Right cardiac atrium (tissue), 5 donors: Measurements from ENCODE around the gene TRAPPC4. TPM values are rescaled to one million over a fixed set of nuclear protein-coding genes. Genes with fewer than 3 reads are reported as not detected.
"Not testable (repeated sequence)": the region's sequence is repeated elsewhere in the genome, so short reads cannot be mapped to it uniquely, and the experiment has no call there.

Experiments
- ATAC-seq, 2 donors: fragments of 200-7000 bp; cut with Tn5 transposase; one replicate each; pipeline versions ENCODE4 v1.8.0 to v1.9.1; 2020; ENCODE audit warnings: moderate library complexity in 2 of 2, mild to moderate bottlenecking in 1 of 2
- DNase-seq, 3 donors: peaks; one replicate each; pipeline ENCODE4 v3.0.0-alpha.2; 2020
- H3K27ac ChIP-seq: one replicate; pipeline ENCODE4 v1.5.1; 2013; ENCODE audit warnings: mild to moderate bottlenecking, low read length, control low read depth, moderate library complexity
- H3K27me3 ChIP-seq: one replicate; pipeline ENCODE4 v1.6.1; 2013; ENCODE audit not compliant: control insufficient read depth, insufficient read depth
- H3K4me1 ChIP-seq: one replicate; pipeline ENCODE4 v1.6.1; 2013; ENCODE audit warnings: low read length; ENCODE audit not compliant: control insufficient read depth, insufficient read depth
- H3K4me3 ChIP-seq: one replicate; pipeline ENCODE4 v1.5.1; 2013; ENCODE audit warnings: low read length, control low read depth
- H3K9me3 ChIP-seq: one replicate; pipeline ENCODE4 v1.6.1; 2013; ENCODE audit warnings: low read length; ENCODE audit not compliant: control insufficient read depth
- WGBS: extraction: QIAGEN DNeasy Blood & Tissue Kit; methylation state at CpG from one replicate; pipeline ENCODE4 v1.1.7; 2013; 5-methylcytosine and 5-hydroxymethylcytosine counted together
- intact Hi-C, 4 donors: fragments of 100-400 bp; cut with DNase I; formaldehyde crosslinking; loops; one replicate each; pipeline versions ENCODE4 v1.11.0 to v1.14.0; 2022 to 2023
- polyA plus RNA-seq: library from polyadenylated mRNA; stranded (reverse); fragments of 200-250 nt; gene quantifications from one replicate; pipeline ENCODE4 v1.2.3, GENCODE V29; 2013
- total RNA-seq, 4 donors: library from RNA; stranded (reverse); fragmentation: NEBNext Ultra II Directional; extraction: Animal tissue kit (Norgen Biotek cat#: 25700); gene quantifications; one replicate each; pipeline ENCODE4 v1.2.1, GENCODE V29; 2021
- donor health status: healthy with polysubstance abuse.
- donor health status: DM: no; HTN: yes; CAD: no.
- donor health status: DM: no; HTN: no; CAD: no.
- donor health status: DM: no; HTN: yes; CAD: no; lungs with severe emphysema.
- donor health status: DM: yes; HTN: yes; CAD: no.

The TRAPPC4 gene
- total and polyA plus RNA-seq, 5 donors = 31.4 to 44.6 (median 36.2) TPM

- 94% methylated on average over 23 of the region's 23 CpGs for WGBS
- intact Hi-C loops = no loop called here
- ATAC-seq (no peak), DNase-seq (no peak)
- H3K27ac ChIP-seq = no peak overlapping the region
- H3K27me3 ChIP-seq = no peaks in the 10 kb centered on the region
- H3K4me1 ChIP-seq = peaks cover 3% of the 10 kb centered on the region
- no peaks in the 10 kb centered on the region for H3K9me3 ChIP-seq
- no peak overlapping the region for H3K4me3 ChIP-seq
These were observed 33.7 kb downstream of the TRAPPC4 start for GRCh38 chr11:119052163-119052814.

- WGBS = 96% methylated on average over 10 of the region's 10 CpGs
- DNase-seq (no peak), ATAC-seq (no peak)
- Histone ChIP-seq H3K4me1 (peaks cover 5% of the 10 kb centered on the region), H3K4me3 (no peak overlapping the region), H3K27me3 (no peaks in the 10 kb centered on the region), H3K9me3 (no peaks in the 10 kb centered on the region), H3K27ac (no peak overlapping the region)
- intact Hi-C loops = no loop called here
These were observed 35.9 kb downstream of the TRAPPC4 start for GRCh38 chr11:119054418-119054817.

GRCh38 chr11:119055901-119056300 is 37.3 kb downstream of the TRAPPC4 start:
- peak in 1 of 3 donors; percentile 20 for DNase-seq
- intact Hi-C loops = no loop called here
- peaks cover 5% of the 10 kb centered on the region for H3K4me1 ChIP-seq
- ATAC-seq = no peak
- H3K4me3 ChIP-seq = peak overlapping the region; percentile 71
- H3K9me3 ChIP-seq = no peaks in the 10 kb centered on the region
- 47% methylated on average over 6 of the region's 6 CpGs for WGBS
- H3K27me3 ChIP-seq = no peaks in the 10 kb centered on the region
- no peak overlapping the region for H3K27ac ChIP-seq

- DNase-seq = peak in 1 of 3 donors; percentile 62
- peaks cover 5% of the 10 kb centered on the region for H3K4me1 ChIP-seq
- intact Hi-C loops = no loop called here
- peak; percentile 3 to 61 for ATAC-seq
- peak overlapping the region; percentile 71 for H3K4me3 ChIP-seq
- H3K9me3 ChIP-seq = no peaks in the 10 kb centered on the region
- under 1% methylated on average over 48 of the region's 48 CpGs for WGBS
- peak overlapping the region; percentile 80 for H3K27ac ChIP-seq
- H3K27me3 ChIP-seq = no peaks in the 10 kb centered on the region
These were observed 37.9 kb downstream of the TRAPPC4 start for GRCh38 chr11:119056421-119056999.

- H3K4me3 ChIP-seq = peak within 1 kb of the TSS; percentile 71
- no peaks in the 10 kb centered on the region for H3K9me3 ChIP-seq
- peaks cover 5% of the 10 kb centered on the region for H3K4me1 ChIP-seq
- peak; percentile 98 for ATAC-seq
- H3K27me3 ChIP-seq = no peaks in the 10 kb centered on the region
- intact Hi-C loops = no loop called here
- H3K27ac ChIP-seq = peak within 1 kb of the TSS; percentile 80
- under 1% methylated on average over 79 of the region's 79 CpGs for WGBS
- DNase-seq = peak; percentile 99 to 100 (median 99)
These were observed 38.6 kb downstream of the TRAPPC4 start, which contains the start of gene HYOU1 for GRCh38 chr11:119057000-119057769. Gene HYOU1 (minus strand): TSS chr11:119057205. CDS start chr11:119056160, 1,045 bp downstream.

- H3K9me3 ChIP-seq, H3K4me3 ChIP-seq, H3K27me3 ChIP-seq, intact Hi-C loops, ATAC-seq, H3K27ac ChIP-seq, H3K4me1 ChIP-seq: not testable (repeated sequence)
- 91% methylated on average over 28 of the region's 35 CpGs for WGBS
- peak in 2 of 3 donors; percentile 16 to 62 for DNase-seq
These were observed 40.6 kb downstream of the TRAPPC4 start for GRCh38 chr11:119059128-119059527.

GRCh38 chr11:119061256-119061655 is 42.7 kb downstream of the TRAPPC4 start:
- no peaks in the 10 kb centered on the region for H3K9me3 ChIP-seq
- WGBS = 91% methylated on average over 3 of the region's 3 CpGs
- intact Hi-C loops = no loop called here
- no peak overlapping the region for H3K27ac ChIP-seq
- peak in 1 of 3 donors; percentile 4 for DNase-seq
- H3K4me1 ChIP-seq = peaks cover 2% of the 10 kb centered on the region
- no peak for ATAC-seq
- no peak overlapping the region for H3K4me3 ChIP-seq
- H3K27me3 ChIP-seq = no peaks in the 10 kb centered on the region

GRCh38 chr11:119062779-119063178 is 44.2 kb downstream of the TRAPPC4 start:
- DNase-seq (peak in 2 of 3 donors; percentile 58 to 75), ATAC-seq (no peak)
- Histone ChIP-seq H3K9me3 (no peaks in the 10 kb centered on the region), H3K4me1 (peaks cover 5% of the 10 kb centered on the region), H3K27me3 (no peaks in the 10 kb centered on the region), H3K4me3 (no peak overlapping the region), H3K27ac (peak overlapping the region; percentile 28)
- WGBS = 61% methylated on average over 5 of the region's 5 CpGs
- intact Hi-C loops = no loop called here

- H3K4me1 ChIP-seq = peaks cover 3% of the 10 kb centered on the region
- no peaks in the 10 kb centered on the region for H3K27me3 ChIP-seq
- WGBS = 64% methylated on average over 4 of the region's 4 CpGs
- ATAC-seq = no peak
- H3K9me3 ChIP-seq = no peaks in the 10 kb centered on the region
- intact Hi-C loops = no loop called here
- no peak overlapping the region for H3K27ac ChIP-seq
- peak in 1 of 3 donors; percentile 30 for DNase-seq
- no peak overlapping the region for H3K4me3 ChIP-seq
These were observed 46.8 kb downstream of the TRAPPC4 start for GRCh38 chr11:119065369-119065768.

- Histone ChIP-seq H3K27ac (peak within 1 kb of the TSS; percentile 84), H3K27me3 (no peaks in the 10 kb centered on the region), H3K9me3 (no peaks in the 10 kb centered on the region), H3K4me3 (peak within 1 kb of the TSS; percentile 96), H3K4me1 (peaks cover 3% of the 10 kb centered on the region)
- DNase-seq (peak; percentile 98 to 99 (median 99)), ATAC-seq (peak; percentile 98)
- intact Hi-C loops = no loop called here
- under 1% methylated on average over 49 of the region's 49 CpGs for WGBS
These were observed 49.0 kb downstream of the TRAPPC4 start, which contains the start of gene VPS11 for GRCh38 chr11:119067371-119068222. Gene VPS11 (plus strand): TSS chr11:119067818. CDS start chr11:119067824, 6 bp downstream.
